Hepatocyte (in vitro differentiated cells): ENCODE results near the gene HMX3.

Experiments used
- EZH2 ChIP-seq: fragments of 200-600 bp; sonication (generic); IDR thresholded peaks from 2 replicates; pipeline ENCODE4 v1.6.1; 2016; ENCODE audit warnings: antibody characterized with exemption, mild to moderate bottlenecking, borderline replicate concordance
- EZH2phosphoT487 ChIP-seq: fragments of 200-600 bp; sonication (generic); IDR thresholded peaks from one replicate; pipeline ENCODE4 v1.6.1; 2018; ENCODE audit warnings: antibody characterized with exemption, mild to moderate bottlenecking, low read depth, moderate library complexity; ENCODE audit not compliant: unreplicated experiment, severe bottlenecking
- TF ChIP-seq, protein P1 (sequence below): fragments of 200-600 bp; sonication (generic); IDR thresholded peaks from 2 replicates; pipeline ENCODE4 v1.5.1; 2016; ENCODE audit warnings: antibody characterized with exemption, mild to moderate bottlenecking; ENCODE audit not compliant: poor library complexity

DNA sequence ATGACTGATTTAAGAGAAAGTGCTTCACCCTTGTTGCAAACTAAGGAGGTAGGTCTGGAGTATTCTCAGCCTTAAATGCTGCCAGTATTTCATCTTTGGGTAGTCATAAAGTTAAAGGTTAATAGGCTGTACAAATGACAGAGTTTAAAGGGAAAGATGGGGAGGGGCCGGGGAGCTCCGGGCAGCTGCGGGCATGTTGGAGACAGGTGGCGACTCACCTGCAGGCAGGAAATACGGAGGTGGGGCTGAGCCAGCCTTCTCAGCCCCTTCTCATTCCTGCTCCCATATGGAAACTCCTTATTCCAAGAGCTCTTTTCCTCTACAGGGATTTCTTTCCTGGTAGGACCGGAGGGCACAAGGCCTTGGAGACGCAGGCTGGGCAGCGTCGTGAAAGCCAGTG is 31.8 kb upstream of the HMX3 start:
- TF ChIP-seq, protein P1, sequence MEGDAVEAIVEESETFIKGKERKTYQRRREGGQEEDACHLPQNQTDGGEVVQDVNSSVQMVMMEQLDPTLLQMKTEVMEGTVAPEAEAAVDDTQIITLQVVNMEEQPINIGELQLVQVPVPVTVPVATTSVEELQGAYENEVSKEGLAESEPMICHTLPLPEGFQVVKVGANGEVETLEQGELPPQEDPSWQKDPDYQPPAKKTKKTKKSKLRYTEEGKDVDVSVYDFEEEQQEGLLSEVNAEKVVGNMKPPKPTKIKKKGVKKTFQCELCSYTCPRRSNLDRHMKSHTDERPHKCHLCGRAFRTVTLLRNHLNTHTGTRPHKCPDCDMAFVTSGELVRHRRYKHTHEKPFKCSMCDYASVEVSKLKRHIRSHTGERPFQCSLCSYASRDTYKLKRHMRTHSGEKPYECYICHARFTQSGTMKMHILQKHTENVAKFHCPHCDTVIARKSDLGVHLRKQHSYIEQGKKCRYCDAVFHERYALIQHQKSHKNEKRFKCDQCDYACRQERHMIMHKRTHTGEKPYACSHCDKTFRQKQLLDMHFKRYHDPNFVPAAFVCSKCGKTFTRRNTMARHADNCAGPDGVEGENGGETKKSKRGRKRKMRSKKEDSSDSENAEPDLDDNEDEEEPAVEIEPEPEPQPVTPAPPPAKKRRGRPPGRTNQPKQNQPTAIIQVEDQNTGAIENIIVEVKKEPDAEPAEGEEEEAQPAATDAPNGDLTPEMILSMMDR: no peak
- no peak for TF ChIP-seq EZH2
- TF ChIP-seq EZH2phosphoT487: no peak
